Right atrium auricular region (tissue), 2 donors: ENCODE measurements around the gene KCNJ10. TPM values are rescaled to one million over a fixed set of nuclear protein-coding genes. Genes with fewer than 3 reads are reported as not detected.

Experiments used
- DNase-seq: peaks from one replicate; pipeline ENCODE4 v3.0.0-alpha.2; 2019; ENCODE audit warnings: low spot score
- H3K27ac ChIP-seq, 2 donors: fragments of 200-600 bp; sonication (generic); 1 replicate in 1 of 2; 2 replicates in 1 of 2; pipeline ENCODE4 v1.5.1; 2016 to 2019
- H3K27me3 ChIP-seq, 2 donors: fragments of 200-600 bp; sonication (generic); one replicate each; pipeline versions ENCODE4 v1.5.1 to v1.6.0; 2017 to 2019
- H3K36me3 ChIP-seq: fragments of 200-600 bp; sonication (generic); one replicate; pipeline ENCODE4 v1.5.1; 2016
- H3K4me1 ChIP-seq, 2 donors: fragments of 200-600 bp; sonication (generic); one replicate each; pipeline versions ENCODE4 v1.5.1 to v1.6.0; 2017 to 2019
- H3K4me3 ChIP-seq, 2 donors: fragments of 200-600 bp; sonication (generic); 1 replicate in 1 of 2; 2 replicates in 1 of 2; pipeline ENCODE4 v1.5.1; 2017 to 2019; ENCODE audit warnings: mild to moderate bottlenecking in 1 of 2, moderate library complexity in 1 of 2
- H3K9me3 ChIP-seq, 2 donors: fragments of 200-600 bp; sonication (generic); one replicate each; pipeline ENCODE4 v1.5.1; 2019
- CTCF ChIP-seq, 2 donors: fragments of 200-600 bp; sonication (generic); IDR thresholded peaks; one replicate each; pipeline ENCODE4 v1.5.1; 2019; ENCODE audit warnings: antibody characterized with exemption in 2 of 2
- total RNA-seq, 2 donors: library from RNA; depleted of rRNA; stranded (reverse); fragments of >200 nt; gene quantifications; one replicate each; pipeline ENCODE4 v1.1.0, GENCODE V29; 2016

KCNJ10 gene
- total RNA-seq, 2 donors from 2014 or later, result 0.20 TPM; not detected in 1

- Histone ChIP-seq H3K4me1 (peaks cover 0 to 17% of the 10 kb centered on the region in 2 donors), H3K27me3 (no peaks in the 10 kb centered on the region), H3K36me3 (no peaks in the 10 kb centered on the region), H3K27ac (no peak overlapping the region), H3K4me3 (no peak overlapping the region), H3K9me3 (no peaks in the 10 kb centered on the region)
- TF ChIP-seq CTCF (IDR thresholded peaks at IDR 0.05), result peak; percentile 34 to 65
- DNase-seq, result no peak
These were observed 39.1 kb upstream of the KCNJ10 start for GRCh38 chr1:160108888-160109662.

GRCh38 chr1:160107512-160107911, 37.6 kb upstream of the KCNJ10 start:
- no peak for DNase-seq
- Histone ChIP-seq H3K4me1 (peaks cover 0 to 11% of the 10 kb centered on the region in 2 donors), H3K27me3 (no peaks in the 10 kb centered on the region), H3K36me3 (no peaks in the 10 kb centered on the region), H3K9me3 (no peaks in the 10 kb centered on the region), H3K4me3 (no peak overlapping the region), H3K27ac (no peak overlapping the region)
- TF ChIP-seq CTCF (IDR thresholded peaks at IDR 0.05), result no peak

GRCh38 chr1:160105155-160105554, 35.2 kb upstream of the KCNJ10 start:
- no peak for TF ChIP-seq CTCF (IDR thresholded peaks at IDR 0.05)
- H3K9me3 ChIP-seq, result no peaks in the 10 kb centered on the region
- no peak overlapping the region for H3K4me3 ChIP-seq
- H3K36me3 ChIP-seq, result no peaks in the 10 kb centered on the region
- no peak overlapping the region for H3K27ac ChIP-seq
- DNase-seq, result no peak
- no peaks in the 10 kb centered on the region for H3K27me3 ChIP-seq
- H3K4me1 ChIP-seq, result peaks cover 0 to 26% of the 10 kb centered on the region in 2 donors

GRCh38 chr1:160104486-160104885, 34.5 kb upstream of the KCNJ10 start:
- no peak overlapping the region for H3K27ac ChIP-seq
- no peak for DNase-seq
- peaks cover 0 to 26% of the 10 kb centered on the region in 2 donors for H3K4me1 ChIP-seq
- TF ChIP-seq CTCF (IDR thresholded peaks at IDR 0.05), result no peak
- H3K4me3 ChIP-seq, result no peak overlapping the region
- H3K27me3 ChIP-seq, result no peaks in the 10 kb centered on the region
- no peaks in the 10 kb centered on the region for H3K9me3 ChIP-seq
- no peaks in the 10 kb centered on the region for H3K36me3 ChIP-seq

GRCh38 chr1:160103658-160104408, 33.9 kb upstream of the KCNJ10 start:
- H3K27ac ChIP-seq, result no peak overlapping the region
- H3K27me3 ChIP-seq, result no peaks in the 10 kb centered on the region
- H3K9me3 ChIP-seq, result no peaks in the 10 kb centered on the region
- H3K4me3 ChIP-seq, result no peak overlapping the region
- no peak for TF ChIP-seq CTCF (IDR thresholded peaks at IDR 0.05)
- no peaks in the 10 kb centered on the region for H3K36me3 ChIP-seq
- peaks cover 0 to 22% of the 10 kb centered on the region in 2 donors for H3K4me1 ChIP-seq
- no peak for DNase-seq
